ENCODE measurements around the gene AMACR.

GRCh38 chr5:33992864-33993263 is 15.0 kb downstream of the AMACR start:
- TF ChIP-seq ZNF274 (IDR thresholded peaks at IDR 0.05; ENCODE audit: low read depth, low read length) (no peak), SUZ12 (IDR thresholded peaks at IDR 0.05; ENCODE audit: extremely low read depth, insufficient read depth, insufficient read length) (no peak)
